GM23338 (cell line): ENCODE results near the gene CD247. TPM values are rescaled to one million over a fixed set of nuclear protein-coding genes. Genes with fewer than 3 reads are reported as not detected.

Experiments used
- ATAC-seq: fragments of 200-7000 bp; cut with Tn5 transposase; 3 replicates; pipeline ENCODE4 v1.9.1; 2020
- DNase-seq: peaks from one replicate; pipeline ENCODE4 v3.0.0-alpha.2; 2015; ENCODE audit warnings: low spot score
- H2AFZ ChIP-seq: fragments of 200-600 bp; sonication (generic); 2 replicates; pipeline ENCODE4 v1.8.0; 2016; ENCODE audit warnings: antibody characterized with exemption, mild to moderate bottlenecking, moderate library complexity
- H3F3A ChIP-seq: fragments of 200-600 bp; sonication (generic); replicated peaks from 2 replicates; pipeline ENCODE4 v1.8.0; 2017; ENCODE audit warnings: antibody characterized with exemption, mixed run types, low read depth
- H3K27ac ChIP-seq: fragments of 200-600 bp; sonication (generic); 2 replicates; pipeline ENCODE4 v1.6.1; 2016; ENCODE audit warnings: low read depth
- H3K27me3 ChIP-seq: fragments of 200-600 bp; sonication (generic); 2 replicates; pipeline ENCODE4 v1.8.0; 2016; ENCODE audit warnings: mild to moderate bottlenecking, mixed run types, moderate library complexity; ENCODE audit not compliant: insufficient read depth
- H3K36me3 ChIP-seq: fragments of 200-600 bp; sonication (generic); 2 replicates; pipeline ENCODE4 v1.8.0; 2016; ENCODE audit warnings: mild to moderate bottlenecking; ENCODE audit not compliant: insufficient read depth
- H3K4me1 ChIP-seq: fragments of 200-600 bp; sonication (generic); 2 replicates; pipeline ENCODE4 v1.8.0; 2016; ENCODE audit warnings: mild to moderate bottlenecking, moderate library complexity; ENCODE audit not compliant: insufficient read depth
- H3K4me2 ChIP-seq: fragments of 200-600 bp; sonication (generic); 2 replicates; pipeline ENCODE4 v1.7.1; 2017; ENCODE audit warnings: mixed run types
- H3K4me3 ChIP-seq: fragments of 200-600 bp; sonication (generic); 2 replicates; pipeline ENCODE4 v1.6.1; 2016; ENCODE audit warnings: mixed run types
- H3K79me2 ChIP-seq: fragments of 200-600 bp; sonication (generic); replicated peaks from 2 replicates; pipeline ENCODE4 v1.8.0; 2017; ENCODE audit warnings: mild to moderate bottlenecking; ENCODE audit not compliant: insufficient read depth
- H3K9me2 ChIP-seq: fragments of 200-600 bp; sonication (generic); 2 replicates; pipeline ENCODE4 v1.8.0; 2017; ENCODE audit not compliant: insufficient read depth
- H4K20me1 ChIP-seq: fragments of 200-600 bp; sonication (generic); replicated peaks from 2 replicates; pipeline ENCODE4 v1.8.0; 2017; ENCODE audit warnings: mild to moderate bottlenecking; ENCODE audit not compliant: insufficient read depth
- H3K27ac Mint-ChIP-seq: 2 replicates; pipeline ENCODE4 v1.8.0; 2020; ENCODE audit warnings: inconsistent platforms, mild to moderate bottlenecking, moderate library complexity, mixed read lengths
- H3K27me3 Mint-ChIP-seq: 3 replicates; pipeline ENCODE4 v1.8.0; 2022; ENCODE audit warnings: low read depth, mild to moderate bottlenecking, moderate library complexity, mixed read lengths, inconsistent platforms; ENCODE audit not compliant: insufficient read depth, poor library complexity
- H3K36me3 Mint-ChIP-seq: 3 replicates; pipeline ENCODE4 v1.8.0; 2021; ENCODE audit warnings: low read depth, mild to moderate bottlenecking, inconsistent platforms, moderate library complexity, mixed read lengths
- H3K4me1 Mint-ChIP-seq: 3 replicates; pipeline ENCODE4 v1.8.0; 2020; ENCODE audit warnings: mild to moderate bottlenecking, inconsistent platforms, mixed read lengths
- H3K4me3 Mint-ChIP-seq: 3 replicates; pipeline ENCODE4 v1.8.0; 2021; ENCODE audit warnings: moderate library complexity, mild to moderate bottlenecking, inconsistent platforms, mixed read lengths
- H3K9me3 Mint-ChIP-seq: 3 replicates; pipeline ENCODE4 v1.8.0; 2020; ENCODE audit warnings: moderate library complexity, mild to moderate bottlenecking, inconsistent platforms, mixed read lengths
- CREB1 ChIP-seq: fragments of 250-450 bp; sonication (Bioruptor Pico); IDR thresholded peaks from 2 replicates; pipeline ENCODE4 v1.5.0; 2020; ENCODE audit warnings: low read depth, mild to moderate bottlenecking, moderate library complexity
- CTCF ChIP-seq, 2 experiments: fragments of 200-600 bp in 1 of 2; sonication (generic) in 1 of 2; conservative IDR thresholded peaks; 2 replicates each; pipeline versions ENCODE4 v1.5.1 to v1.6.1; 2016 to 2017; ENCODE audit warnings: antibody characterized with exemption in 2 of 2, low read depth in 2 of 2, mild to moderate bottlenecking in 2 of 2, moderate library complexity in 1 of 2
- ETS1 ChIP-seq: IDR thresholded peaks from 2 replicates; pipeline ENCODE4 v1.6.1; 2016; ENCODE audit warnings: antibody characterized with exemption
- EZH2 ChIP-seq: fragments of 200-600 bp; sonication (generic); IDR thresholded peaks from one replicate; pipeline ENCODE4 v1.8.0; 2017; ENCODE audit warnings: antibody characterized with exemption, mild to moderate bottlenecking, low read depth; ENCODE audit not compliant: unreplicated experiment
- JUNB ChIP-seq: IDR thresholded peaks from one replicate; pipeline ENCODE4 v1.6.1; 2016; ENCODE audit warnings: antibody characterized with exemption; ENCODE audit not compliant: unreplicated experiment
- STAT1 ChIP-seq: IDR thresholded peaks from one replicate; pipeline ENCODE4 v1.6.1; 2016; ENCODE audit warnings: antibody characterized with exemption; ENCODE audit not compliant: unreplicated experiment
- ZNF114 ChIP-seq: fragments of 250-450 bp; sonication (Bioruptor Pico); IDR thresholded peaks from 2 replicates; pipeline ENCODE4 v1.5.0; 2020; ENCODE audit warnings: mild to moderate bottlenecking, moderate library complexity
- polyA plus RNA-seq: library from polyadenylated mRNA; unstranded; fragments of >200 nt; fragmentation: Nextera tagmentation; extraction: Ambion mirVana; gene quantifications from 2 replicates; pipeline ENCODE4 v1.2.1, GENCODE V29; 2016
- total RNA-seq: library from RNA; depleted of rRNA; stranded (reverse); fragments of >200 nt; shearing (Covaris generic); gene quantifications from 2 replicates; pipeline ENCODE4 v1.2.3, GENCODE V29; 2014

Gene CD247
- total and polyA plus RNA-seq, 2 experiments from 2014 or later, result 1.2 to 1.4 TPM

- TF ChIP-seq CTCF (conservative IDR thresholded peaks at IDR 0.05; ENCODE audit: low read depth in 2 of 2) (no peak), JUNB (no peak)
Measured at GRCh38 chr1:167509587-167509986, 8.7 kb downstream of the CD247 start (continued).

- Histone ChIP-seq H3K79me2 (no peaks in the 10 kb centered on the region), H3K36me3 (no peaks in the 10 kb centered on the region), H2AFZ (peak overlapping the region; percentile 32; the same call in 1 of the 2 replicates), H3K27me3 (no peaks in the 10 kb centered on the region), H3K9me2 (peaks cover 9% of the 10 kb centered on the region; the same call in 1 of the 2 replicates), H3K4me2 (no peak overlapping the region), H3K27ac (no peak overlapping the region), H3K4me1 (peaks cover 11% of the 10 kb centered on the region), H3F3A (no peaks in the 10 kb centered on the region), H3K4me3 (no peak overlapping the region), H4K20me1 (no peaks in the 10 kb centered on the region)
- Mint-ChIP-seq H3K4me1 (peaks cover 30% of the 10 kb centered on the region), H3K9me3 (no peaks in the 10 kb centered on the region), H3K27me3 (no peaks in the 10 kb centered on the region), H3K4me3 (no peak overlapping the region), H3K27ac (no peak overlapping the region), H3K36me3 (no peaks in the 10 kb centered on the region)
- TF ChIP-seq EZH2 (no peak), ETS1 (no peak), CREB1 (CRISPR knock-in tag) (no peak), ZNF114 (CRISPR knock-in tag) (no peak), STAT1 (no peak)
- DNase-seq, result no peak
- ATAC-seq, result no peak
Measured at GRCh38 chr1:167507719-167508118, 10.6 kb downstream of the CD247 start.

- TF ChIP-seq ZNF114 (CRISPR knock-in tag) (no peak), JUNB (no peak), ETS1 (no peak)
Measured at GRCh38 chr1:167504467-167504827, 13.9 kb downstream of the CD247 start.

More at GRCh38 chr1:167504467-167504827, 13.9 kb downstream of the CD247 start:
- Mint-ChIP-seq H3K27me3 (no peaks in the 10 kb centered on the region), H3K4me1 (peaks cover 33% of the 10 kb centered on the region), H3K4me3 (no peak overlapping the region), H3K36me3 (no peaks in the 10 kb centered on the region), H3K27ac (no peak overlapping the region), H3K9me3 (no peaks in the 10 kb centered on the region)
- no peaks in the 10 kb centered on the region for H3K79me2 ChIP-seq
- H3F3A ChIP-seq, result no peaks in the 10 kb centered on the region
- no peak overlapping the region for H3K4me2 ChIP-seq
- H3K27ac ChIP-seq, result no peak overlapping the region
- no peak overlapping the region for H2AFZ ChIP-seq
- no peaks in the 10 kb centered on the region for H4K20me1 ChIP-seq
- peaks cover 9% of the 10 kb centered on the region; the same call in 1 of the 2 replicates for H3K9me2 ChIP-seq
- no peak for ATAC-seq
- peaks cover 15% of the 10 kb centered on the region for H3K4me1 ChIP-seq
- no peaks in the 10 kb centered on the region for H3K36me3 ChIP-seq
- no peak overlapping the region for H3K4me3 ChIP-seq
- no peaks in the 10 kb centered on the region for H3K27me3 ChIP-seq
- DNase-seq, result no peak
